H9 (cell line): ENCODE results near the gene LIPA. TPM values are rescaled to one million over a fixed set of nuclear protein-coding genes. Genes with fewer than 3 reads are reported as not detected.
"Not testable (repeated sequence)": the region's sequence is repeated elsewhere in the genome, so short reads cannot be mapped to it uniquely, and the experiment has no call there.

ENCODE experiments used
- DNase-seq: peaks from one replicate; pipeline ENCODE4 v3.0.0-alpha.2; 2017
- H2AFZ ChIP-seq: one replicate; pipeline ENCODE4 v1.6.1; 2013; ENCODE audit warnings: mild to moderate bottlenecking, low read length, control low read depth, moderate library complexity
- H2AK5ac ChIP-seq: 2 replicates; pipeline ENCODE4 v1.6.1; 2013; ENCODE audit warnings: low read length, control low read depth, mixed read lengths; ENCODE audit not compliant: insufficient read length
- H2BK120ac ChIP-seq: one replicate; pipeline ENCODE4 v1.6.1; 2013; ENCODE audit warnings: low read depth, mild to moderate bottlenecking, low read length, control low read depth, inconsistent platforms; ENCODE audit not compliant: poor library complexity, severe bottlenecking
- H2BK12ac ChIP-seq: 2 replicates; pipeline ENCODE4 v1.6.1; 2013; ENCODE audit warnings: low read length, control low read depth, mixed read lengths, low read depth; ENCODE audit not compliant: insufficient read length
- H2BK15ac ChIP-seq: 2 replicates; pipeline ENCODE4 v1.6.1; 2013; ENCODE audit warnings: low read depth, low read length, control low read depth
- H2BK20ac ChIP-seq: one replicate; pipeline ENCODE4 v1.6.1; 2013; ENCODE audit warnings: low read depth, mild to moderate bottlenecking, low read length, control low read depth, inconsistent platforms; ENCODE audit not compliant: poor library complexity, severe bottlenecking
- H2BK5ac ChIP-seq: 2 replicates; pipeline ENCODE4 v1.6.1; 2013; ENCODE audit warnings: low read length, control low read depth, mixed read lengths; ENCODE audit not compliant: insufficient read length
- H3K14ac ChIP-seq: 2 replicates; pipeline ENCODE4 v1.6.1; 2013; ENCODE audit warnings: low read length, control low read depth; ENCODE audit not compliant: insufficient read depth
- H3K18ac ChIP-seq: 2 replicates; pipeline ENCODE4 v1.6.1; 2013; ENCODE audit warnings: low read depth, mild to moderate bottlenecking, mixed read lengths, low read length, control low read depth; ENCODE audit not compliant: insufficient read length
- H3K23ac ChIP-seq: 2 replicates; pipeline ENCODE4 v1.6.1; 2013; ENCODE audit warnings: low read length, control low read depth, mixed read lengths, low read depth; ENCODE audit not compliant: insufficient read length
- H3K23me2 ChIP-seq: 2 replicates; pipeline ENCODE4 v1.6.1; 2013; ENCODE audit warnings: low read depth, mild to moderate bottlenecking, mixed read lengths, low read length, control low read depth; ENCODE audit not compliant: insufficient read length, poor library complexity, severe bottlenecking
- H3K27ac ChIP-seq: 2 replicates; pipeline ENCODE4 v1.5.1; 2013; ENCODE audit warnings: low read length, control low read depth, mixed read lengths, low read depth; ENCODE audit not compliant: insufficient read length
- H3K27me3 ChIP-seq: 2 replicates; pipeline ENCODE4 v1.6.1; 2013; ENCODE audit warnings: low read length, control low read depth, inconsistent platforms; ENCODE audit not compliant: insufficient read depth
- H3K4ac ChIP-seq: 2 replicates; pipeline ENCODE4 v1.6.1; 2013; ENCODE audit warnings: low read depth, mild to moderate bottlenecking, control low read depth, inconsistent platforms, low read length, moderate library complexity
- H3K4me1 ChIP-seq: 2 replicates; pipeline ENCODE4 v1.6.1; 2013; ENCODE audit warnings: low read length, control low read depth, inconsistent platforms; ENCODE audit not compliant: insufficient read depth
- H3K4me2 ChIP-seq: 2 replicates; pipeline ENCODE4 v1.6.1; 2013; ENCODE audit warnings: low read length, control low read depth, mixed read lengths; ENCODE audit not compliant: insufficient read length, insufficient read depth
- H3K56ac ChIP-seq: 2 replicates; pipeline ENCODE4 v1.6.1; 2013; ENCODE audit warnings: low read depth, mild to moderate bottlenecking, mixed read lengths, low read length, control low read depth; ENCODE audit not compliant: insufficient read length
- H3K79me1 ChIP-seq: 2 replicates; pipeline ENCODE4 v1.6.1; 2013; ENCODE audit warnings: low read depth, mild to moderate bottlenecking, moderate library complexity, low read length, control low read depth, inconsistent platforms; ENCODE audit not compliant: insufficient read depth, poor library complexity, severe bottlenecking
- H3K79me2 ChIP-seq: 2 replicates; pipeline ENCODE4 v1.6.1; 2013; ENCODE audit warnings: low read length, control low read depth, inconsistent platforms; ENCODE audit not compliant: insufficient read depth
- H3K9ac ChIP-seq: 2 replicates; pipeline ENCODE4 v1.6.1; 2013; ENCODE audit warnings: low read length, control low read depth, mixed read lengths; ENCODE audit not compliant: insufficient read length; ENCODE audit errors: extremely low read depth
- H3K9me3 ChIP-seq: one replicate; pipeline ENCODE4 v1.6.1; 2013; ENCODE audit warnings: low read depth, low read length, inconsistent platforms; ENCODE audit not compliant: control insufficient read depth
- H3T11ph ChIP-seq: one replicate; pipeline ENCODE4 v1.6.1; 2013; ENCODE audit warnings: mild to moderate bottlenecking, low read length, control low read depth, inconsistent platforms
- H4K20me1 ChIP-seq: one replicate; pipeline ENCODE4 v1.6.1; 2013; ENCODE audit not compliant: control insufficient read depth, insufficient read length, insufficient read depth
- H4K5ac ChIP-seq: 2 replicates; pipeline ENCODE4 v1.6.1; 2013; ENCODE audit warnings: low read depth, mild to moderate bottlenecking, mixed read lengths, low read length, control low read depth; ENCODE audit not compliant: insufficient read length
- H4K8ac ChIP-seq: replicated peaks from 2 replicates; pipeline ENCODE4 v1.6.1; 2013; ENCODE audit warnings: low read length, control low read depth, mixed read lengths, low read depth; ENCODE audit not compliant: insufficient read length
- H4K91ac ChIP-seq: 2 replicates; pipeline ENCODE4 v1.6.1; 2013; ENCODE audit warnings: low read depth, mild to moderate bottlenecking, moderate library complexity, mixed read lengths, low read length, control low read depth; ENCODE audit not compliant: insufficient read length
- H3K27ac Mint-ChIP-seq, 3 experiments: 2 replicates in 2 of 3; 3 replicates in 1 of 3; pipeline ENCODE4 v1.8.0; 2020 to 2021; ENCODE audit warnings: mixed read lengths in 3 of 3, mild to moderate bottlenecking in 1 of 3, moderate library complexity in 1 of 3
- H3K27me3 Mint-ChIP-seq: 2 replicates; pipeline ENCODE4 v1.8.0; 2021; ENCODE audit warnings: low read depth, mild to moderate bottlenecking, moderate library complexity, mixed read lengths
- H3K36me3 Mint-ChIP-seq, 3 experiments: 2 replicates in 2 of 3; 3 replicates in 1 of 3; pipeline ENCODE4 v1.8.0; 2020 to 2021; ENCODE audit warnings: low read depth in 3 of 3, mixed read lengths in 3 of 3; ENCODE audit not compliant: insufficient read depth in 1 of 3
- H3K4me1 Mint-ChIP-seq, 2 experiments: 2 replicates each; pipeline ENCODE4 v1.8.0; 2020; ENCODE audit warnings: mixed read lengths in 2 of 2
- H3K4me3 Mint-ChIP-seq, 2 experiments: 2 replicates in 1 of 2; 3 replicates in 1 of 2; pipeline ENCODE4 v1.8.0; 2020 to 2021; ENCODE audit warnings: mild to moderate bottlenecking in 2 of 2, mixed read lengths in 2 of 2, moderate library complexity in 1 of 2
- H3K9me3 Mint-ChIP-seq, 2 experiments: 2 replicates in 1 of 2; 3 replicates in 1 of 2; pipeline ENCODE4 v1.8.0; 2020; ENCODE audit warnings: mild to moderate bottlenecking in 2 of 2, mixed read lengths in 2 of 2, moderate library complexity in 1 of 2
- CTCF ChIP-seq: fragments of 200-600 bp; sonication (generic); conservative IDR thresholded peaks from 3 replicates; pipeline ENCODE4 v1.8.0; 2021; ENCODE audit warnings: antibody characterized with exemption, mild to moderate bottlenecking
- WGBS: extraction: QIAGEN DNeasy Blood & Tissue Kit; methylation state at CpG from one replicate; pipeline ENCODE4 v1.1.7; 2013; ENCODE audit warnings: missing lambda C conversion rate, low lambda C conversion rate, mixed read lengths; ENCODE audit not compliant: insufficient read length; ENCODE audit errors: extremely low coverage; 5-methylcytosine and 5-hydroxymethylcytosine counted together
- total RNA-seq: library from RNA; stranded (reverse); gene quantifications from 2 replicates; pipeline ENCODE4 v1.2.1, GENCODE V29; 2021

LIPA gene
- total RNA-seq, 1 experiment from 2014 or later: 20.9 TPM

GRCh38 chr10:89255793-89256192, 4.2 kb upstream of the LIPA start:
- H3K4me1 ChIP-seq: no peaks in the 10 kb centered on the region; the same call in 1 of the 2 replicates
- no peak overlapping the region for H2BK20ac ChIP-seq
- no peak overlapping the region for H3K14ac ChIP-seq
- Mint-ChIP-seq H3K36me3 (peaks cover 2 to 25% (median 12%) of the 10 kb centered on the region in 3 experiments; a peak in 6 of 7 replicates), H3K9me3 (peaks cover 27 to 28% of the 10 kb centered on the region in 2 experiments), H3K27me3 (peaks cover 4% of the 10 kb centered on the region), H3K4me1 (peaks cover 19 to 20% of the 10 kb centered on the region in 2 experiments), H3K4me3 (no peak overlapping the region), H3K27ac (no peak overlapping the region)
- H4K8ac ChIP-seq: no peak overlapping the region
- H3K4me2 ChIP-seq: no peak overlapping the region
- H3T11ph ChIP-seq: no peak overlapping the region
- H2BK5ac ChIP-seq: no peak overlapping the region
- peaks cover 9% of the 10 kb centered on the region for H3K9me3 ChIP-seq
- H3K9ac ChIP-seq: no peak overlapping the region
- no peak overlapping the region for H3K56ac ChIP-seq
- no peaks in the 10 kb centered on the region for H3K79me2 ChIP-seq
- no peak for TF ChIP-seq CTCF
- H3K18ac ChIP-seq: no peak overlapping the region
- no peak overlapping the region for H4K5ac ChIP-seq
- H3K79me1 ChIP-seq: no peaks in the 10 kb centered on the region
- no peak overlapping the region for H2BK120ac ChIP-seq
- no peak overlapping the region for H2AFZ ChIP-seq
- no peak overlapping the region for H2BK12ac ChIP-seq
- H3K23ac ChIP-seq: no peak overlapping the region
- no peak for DNase-seq
- H2AK5ac ChIP-seq: no peak overlapping the region
- H3K4ac ChIP-seq: no peak overlapping the region
- peaks cover 5% of the 10 kb centered on the region for H3K23me2 ChIP-seq
- H4K91ac ChIP-seq: no peak overlapping the region
- no peak overlapping the region for H3K27ac ChIP-seq
- H3K27me3 ChIP-seq: no peaks in the 10 kb centered on the region
- H4K20me1 ChIP-seq: no peaks in the 10 kb centered on the region
- no peak overlapping the region for H2BK15ac ChIP-seq

- not testable (repeated sequence) for H3K4me2 ChIP-seq, H3K4me3 Mint-ChIP-seq, DNase-seq, H3K23me2 ChIP-seq, H3K79me1 ChIP-seq, H2BK5ac ChIP-seq, H2BK12ac ChIP-seq, H3K9ac ChIP-seq, H2BK20ac ChIP-seq, H2AK5ac ChIP-seq, H4K5ac ChIP-seq, H3K27ac ChIP-seq, H2AFZ ChIP-seq, H3K23ac ChIP-seq, H3K27ac Mint-ChIP-seq, H3K27me3 ChIP-seq, H3K56ac ChIP-seq, H4K8ac ChIP-seq, H3K4me1 ChIP-seq, H3K14ac ChIP-seq, H3K4ac ChIP-seq, H3K79me2 ChIP-seq, H2BK120ac ChIP-seq, H2BK15ac ChIP-seq, H3K27me3 Mint-ChIP-seq, H3K18ac ChIP-seq, H3K9me3 ChIP-seq, H4K91ac ChIP-seq, H4K20me1 ChIP-seq, H3T11ph ChIP-seq
- WGBS: no CpG with 5 or more reads among the region's 2 CpGs
- Mint-ChIP-seq H3K36me3 (peaks cover 2 to 25% (median 12%) of the 10 kb centered on the region in 3 experiments; a peak in 6 of 7 replicates), H3K9me3 (peaks cover 27 to 28% of the 10 kb centered on the region in 2 experiments), H3K4me1 (peaks cover 18% of the 10 kb centered on the region in 2 experiments)
Observed at GRCh38 chr10:89255091-89255579, 3.6 kb upstream of the LIPA start.
